ENCODE results near the gene TMEM91.

- TF ChIP-seq CTCF (IDR thresholded peaks at IDR 0.05) = no peak
- TF ChIP-seq POLR2A (IDR thresholded peaks at IDR 0.05; ENCODE audit: low read depth) = no peak
- no peak for TF ChIP-seq POLR2AphosphoS5 (IDR thresholded peaks at IDR 0.05)
- no peak for TF ChIP-seq EP300 (IDR thresholded peaks at IDR 0.05)
These were observed 11.6 kb upstream of the TMEM91 start for GRCh38 chr19:41364524-41365391.

All from esophagus muscularis mucosa (tissue), 4 donors.